SK-N-MC (cell line): ENCODE data around the gene EXD3.

Experiments
- DNase-seq: peaks from one replicate; pipeline ENCODE4 v3.0.0-alpha.2; 2011; ENCODE audit warnings: low read depth, low spot score
- H3K27ac ChIP-seq: fragments of 200-600 bp; sonication (generic); 2 replicates; pipeline ENCODE4 v1.5.1; 2016; ENCODE audit warnings: mixed run types
- H3K36me3 ChIP-seq: fragments of 200-600 bp; sonication (generic); 2 replicates; pipeline ENCODE4 v1.6.1; 2017; ENCODE audit warnings: antibody characterized with exemption, low read length, mixed read lengths; ENCODE audit not compliant: insufficient read depth
- H3K4me3 ChIP-seq: fragments of 200-600 bp; sonication (generic); 2 replicates; pipeline ENCODE4 v1.5.1; 2016
- H3K9ac ChIP-seq: fragments of 200-600 bp; sonication (generic); 2 replicates; pipeline ENCODE4 v1.8.0; 2017; ENCODE audit warnings: mixed run types, mixed read lengths; ENCODE audit not compliant: insufficient read length
- H3K9me3 ChIP-seq: fragments of 200-600 bp; sonication (generic); 2 replicates; pipeline ENCODE4 v1.6.1; 2017; ENCODE audit warnings: low read depth, mild to moderate bottlenecking, antibody characterized with exemption, low read length, moderate library complexity, mixed read lengths
- EZH2 ChIP-seq: fragments of 200-600 bp; sonication (generic); IDR thresholded peaks from one replicate; pipeline ENCODE4 v1.6.1; 2017; ENCODE audit warnings: antibody characterized with exemption
- FOXP2 ChIP-seq: optimal IDR thresholded peaks from 2 replicates; pipeline ENCODE3; 2011; ENCODE audit warnings: mild to moderate bottlenecking, moderate library complexity; ENCODE audit not compliant: insufficient read depth; ENCODE audit errors: extremely low read length, control extremely low read depth
- POLR2AphosphoS5 ChIP-seq: IDR thresholded peaks from 2 replicates; pipeline ENCODE4 v1.6.1; 2012; ENCODE audit warnings: mild to moderate bottlenecking, low read depth, low read length, borderline replicate concordance

EXD3 gene

GRCh38 chr9:137368431-137369035, 54.4 kb downstream of the EXD3 start:
- no peak for DNase-seq
- TF ChIP-seq POLR2AphosphoS5 (no peak), FOXP2 (no peak), EZH2 (no peak)
- no peak overlapping the region for H3K27ac ChIP-seq
- no peaks in the 10 kb centered on the region for H3K9me3 ChIP-seq
- H3K36me3 ChIP-seq: no peaks in the 10 kb centered on the region
- no peak overlapping the region for H3K4me3 ChIP-seq
- no peak overlapping the region for H3K9ac ChIP-seq

GRCh38 chr9:137367506-137368430, 55.2 kb downstream of the EXD3 start:
- TF ChIP-seq POLR2AphosphoS5 (no peak), EZH2 (no peak), FOXP2 (no peak)
- no peaks in the 10 kb centered on the region for H3K9me3 ChIP-seq
- H3K27ac ChIP-seq: no peak overlapping the region
- DNase-seq: no peak
- no peak overlapping the region for H3K4me3 ChIP-seq
- H3K36me3 ChIP-seq: no peaks in the 10 kb centered on the region
- H3K9ac ChIP-seq: no peak overlapping the region

- DNase-seq: no peak
Measured at GRCh38 chr9:137366891-137367381, 56.0 kb downstream of the EXD3 start.

GRCh38 chr9:137366445-137366810, 56.5 kb downstream of the EXD3 start:
- TF ChIP-seq POLR2AphosphoS5 (no peak), FOXP2 (no peak), EZH2 (no peak)

More at GRCh38 chr9:137366891-137367381, 56.0 kb downstream of the EXD3 start:
- H3K27ac ChIP-seq: no peak overlapping the region
- no peaks in the 10 kb centered on the region for H3K36me3 ChIP-seq
- H3K4me3 ChIP-seq: no peak overlapping the region
- TF ChIP-seq FOXP2: no peak
- TF ChIP-seq EZH2: no peak
- TF ChIP-seq POLR2AphosphoS5: no peak
- no peak overlapping the region for H3K9ac ChIP-seq
- no peaks in the 10 kb centered on the region for H3K9me3 ChIP-seq

DNA sequence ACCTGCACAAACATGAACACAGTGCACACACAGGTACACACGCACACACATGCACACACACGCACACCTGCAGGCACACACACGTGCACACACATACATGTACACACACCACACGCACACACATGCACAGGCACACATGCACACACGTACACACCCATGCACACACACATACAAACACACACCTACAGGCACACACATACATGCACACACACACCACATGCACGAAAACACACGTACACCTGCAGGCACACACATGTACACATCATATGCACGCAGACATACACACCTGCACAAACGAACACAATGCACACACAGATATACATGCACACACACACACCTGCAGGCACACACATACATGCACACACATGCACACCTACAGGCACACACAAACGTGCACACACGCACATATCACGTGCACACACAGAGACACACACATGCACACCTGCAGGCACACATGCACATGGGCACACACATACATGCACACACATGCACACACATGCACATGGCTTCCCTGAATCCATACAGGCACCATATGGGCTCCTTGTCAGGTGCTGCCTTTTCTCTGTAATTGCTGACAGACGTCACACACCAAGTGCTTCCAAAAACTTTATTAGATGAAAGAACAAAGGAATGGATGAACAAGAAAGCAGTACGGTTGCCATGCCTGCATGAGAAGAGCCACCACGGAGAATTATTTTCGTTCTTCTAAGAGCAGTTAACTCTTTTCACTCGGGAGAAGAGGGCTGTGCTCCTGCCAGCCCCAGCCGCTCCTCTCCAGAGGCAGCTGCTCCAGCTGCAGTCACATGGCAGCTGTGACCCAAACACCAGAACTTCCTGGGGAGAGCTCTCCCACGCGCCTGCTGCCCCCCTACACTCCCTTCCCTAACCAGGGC, 57.2 kb downstream of the EXD3 start:
- TF ChIP-seq POLR2AphosphoS5 (no peak), EZH2 (no peak), FOXP2 (no peak)
- no peaks in the 10 kb centered on the region for H3K9me3 ChIP-seq
- DNase-seq: no peak
- no peaks in the 10 kb centered on the region for H3K36me3 ChIP-seq
- H3K27ac ChIP-seq: no peak overlapping the region
- no peak overlapping the region for H3K9ac ChIP-seq
- no peak overlapping the region for H3K4me3 ChIP-seq

More at GRCh38 chr9:137366445-137366810, 56.5 kb downstream of the EXD3 start:
- Histone ChIP-seq H3K9me3 (no peaks in the 10 kb centered on the region), H3K4me3 (no peak overlapping the region), H3K27ac (no peak overlapping the region), H3K9ac (no peak overlapping the region), H3K36me3 (no peaks in the 10 kb centered on the region)
- no peak for DNase-seq

DNA sequence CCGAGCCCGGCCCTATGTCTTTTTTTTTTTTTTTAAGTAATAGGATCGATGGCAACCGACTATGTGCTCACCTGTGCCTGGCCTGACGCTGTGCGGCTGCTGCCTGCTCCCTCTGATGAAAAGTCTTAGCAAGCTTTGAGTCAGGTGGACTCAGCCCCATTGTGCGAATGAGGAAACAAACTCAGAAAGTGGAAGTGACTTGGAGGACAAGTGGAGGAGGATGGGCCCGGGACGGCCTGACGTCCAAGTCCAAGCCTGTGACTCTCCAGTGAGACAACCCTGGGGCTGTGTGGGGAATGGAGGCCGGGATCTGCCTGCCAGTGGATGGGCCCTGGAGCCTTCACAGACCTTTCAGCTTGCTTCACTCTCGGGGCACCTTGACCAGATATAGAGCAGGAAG, 57.9 kb downstream of the EXD3 start:
- no peak for TF ChIP-seq POLR2AphosphoS5
- no peak for TF ChIP-seq EZH2
- no peak for TF ChIP-seq FOXP2
- no peak for DNase-seq

GRCh38 chr9:137359850-137360249, 63.1 kb downstream of the EXD3 start:
- no peaks in the 10 kb centered on the region for H3K36me3 ChIP-seq
- TF ChIP-seq EZH2: no peak
- no peak for TF ChIP-seq POLR2AphosphoS5
- no peak for TF ChIP-seq FOXP2
- DNase-seq: no peak
- no peak overlapping the region for H3K4me3 ChIP-seq
- no peak overlapping the region for H3K9ac ChIP-seq
- 0 out of 2 replicates have a peak, but pooled peaks cover 6% of the 10 kb centered on the region for H3K9me3 ChIP-seq
- no peak overlapping the region for H3K27ac ChIP-seq

More for the DNA sequence above, 57.9 kb downstream of the EXD3 start:
- Histone ChIP-seq H3K9ac (no peak overlapping the region), H3K36me3 (no peaks in the 10 kb centered on the region), H3K9me3 (no peaks in the 10 kb centered on the region), H3K27ac (no peak overlapping the region), H3K4me3 (no peak overlapping the region)

DNA sequence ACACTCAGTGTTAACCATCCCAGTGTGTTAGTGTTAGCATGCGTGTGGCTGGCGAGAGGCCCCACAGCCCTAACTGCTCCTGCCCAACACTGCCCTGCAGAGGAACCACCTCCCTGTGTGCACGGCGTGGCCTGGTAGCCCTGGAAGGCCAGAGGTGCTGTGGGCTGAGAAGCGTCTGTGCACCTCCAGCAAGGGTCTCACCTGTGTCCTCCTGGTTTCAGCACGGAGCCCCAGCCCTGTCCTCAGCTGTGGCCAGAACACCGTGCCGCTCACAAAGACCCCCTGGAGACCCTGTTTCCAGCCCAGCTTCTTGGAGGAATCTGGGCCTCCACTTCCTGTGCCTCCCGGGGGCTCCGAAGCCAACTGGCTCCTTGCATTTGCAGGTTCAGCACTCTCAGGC, 64.8 kb downstream of the EXD3 start:
- Histone ChIP-seq H3K9ac (no peak overlapping the region), H3K27ac (no peak overlapping the region), H3K36me3 (no peaks in the 10 kb centered on the region), H3K4me3 (no peak overlapping the region), H3K9me3 (0 out of 2 replicates have a peak, but pooled peaks cover 6% of the 10 kb centered on the region)
- TF ChIP-seq FOXP2 (no peak), EZH2 (no peak), POLR2AphosphoS5 (no peak)
- DNase-seq: no peak
